DMS 273 (cell line): ENCODE results near the gene INTS7.

Source experiments
- DNase-seq: peaks from one replicate; lab custom pipeline; 2025; ENCODE audit not compliant: unreplicated experiment; lab: John Stamatoyannopoulos, UW

Gene INTS7

GRCh38 chr1:212035123-212035834, at the start of gene INTS7, which contains the start of gene DTL:
INTS7 (minus strand) TSS chr1:212035557; CDS start chr1:212035437, 120 bp downstream.
DTL (plus strand) TSS chr1:212035748; CDS start chr1:212035891, 143 bp downstream.
- DNase-seq, result peak; percentile 100

DNA sequence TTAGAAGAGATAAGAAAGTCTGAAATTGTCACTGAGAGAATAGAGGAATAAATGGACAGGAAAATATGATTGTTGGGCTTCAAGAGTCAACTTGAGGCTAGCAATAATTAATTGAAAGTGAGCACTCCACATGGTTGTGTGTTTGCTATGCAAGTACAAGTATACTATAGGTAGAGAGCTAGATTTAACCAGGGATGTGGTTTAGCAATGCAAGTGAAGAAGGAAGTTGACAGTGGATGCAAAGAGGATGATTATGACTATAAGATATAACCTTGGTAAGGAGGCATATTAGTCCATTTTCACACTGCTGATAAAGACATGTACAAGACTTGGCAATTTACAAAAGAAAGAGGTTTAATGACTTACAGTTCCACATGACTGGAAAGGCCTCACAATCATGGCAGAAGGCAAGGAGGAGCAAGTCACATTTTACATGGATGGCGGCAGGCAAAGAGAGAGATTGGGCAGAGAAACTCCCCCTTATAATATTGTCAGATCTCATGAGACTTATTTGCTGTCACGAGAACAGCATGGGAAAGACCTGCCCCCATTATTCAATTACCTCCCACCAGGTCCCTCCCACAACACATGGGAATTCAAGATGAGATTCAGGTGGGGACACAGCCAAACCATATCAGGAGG, 47.5 kb upstream of the INTS7 start:
- DNase-seq, result no peak

- DNase-seq, result no peak
Measured at GRCh38 chr1:212078826-212079225, 43.5 kb upstream of the INTS7 start.

DNA sequence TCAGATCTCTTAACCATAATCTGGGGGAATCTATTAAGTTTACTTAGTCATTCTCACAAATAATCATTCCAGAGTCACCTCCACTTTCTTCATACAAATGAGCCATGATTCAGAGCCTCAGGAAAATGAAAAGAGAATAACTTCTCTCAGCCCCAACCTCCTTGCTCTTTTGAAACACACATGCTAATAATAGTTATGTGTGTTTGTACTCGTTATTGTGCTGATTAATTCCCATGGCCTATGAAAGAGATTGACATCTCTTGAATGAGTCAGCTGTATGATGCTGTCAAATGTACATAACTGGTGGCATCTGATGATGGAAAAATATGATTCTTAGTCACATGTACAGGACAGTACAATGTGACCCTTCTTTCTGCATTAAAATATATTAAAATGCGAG, 41.7 kb upstream of the INTS7 start:
- no peak for DNase-seq

DNA sequence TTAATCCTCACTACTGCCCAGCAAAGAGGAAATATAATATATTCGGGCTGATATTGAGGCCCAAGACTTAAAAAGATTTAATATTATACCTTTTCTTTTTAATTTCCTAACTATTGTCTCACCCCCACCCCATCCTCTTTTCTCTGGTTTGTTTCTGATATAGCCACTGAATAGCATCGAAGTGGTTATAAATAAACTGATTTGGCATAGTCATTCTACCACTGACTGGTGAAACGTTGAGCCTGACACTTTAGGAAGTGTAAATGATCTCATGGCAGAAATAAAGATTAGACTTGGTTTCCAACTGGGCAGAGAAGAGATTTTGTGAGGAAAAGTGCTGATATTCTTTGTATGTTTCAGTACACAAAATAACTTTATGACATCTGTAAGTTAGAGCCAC, 39.5 kb upstream of the INTS7 start:
- no peak for DNase-seq

DNA sequence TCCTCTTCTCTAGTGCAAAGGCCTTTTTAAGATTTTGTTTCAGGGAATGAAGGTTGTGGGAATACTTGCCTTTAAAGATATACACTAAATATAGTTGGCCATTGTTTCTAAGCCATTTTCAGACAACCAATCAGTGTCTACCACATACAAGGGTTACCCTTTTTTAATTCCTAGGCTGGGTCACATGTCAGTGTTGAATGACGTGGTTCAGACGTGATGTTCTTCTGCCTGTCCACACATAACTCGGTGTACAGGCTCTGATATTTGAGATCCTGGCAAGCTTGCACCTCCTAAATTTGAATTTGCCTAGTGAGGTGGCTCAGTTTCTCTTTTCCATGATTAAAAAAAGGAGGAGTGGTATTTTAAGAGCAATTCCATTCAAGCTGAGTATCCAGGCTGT, 39.0 kb upstream of the INTS7 start:
- no peak for DNase-seq

DNA sequence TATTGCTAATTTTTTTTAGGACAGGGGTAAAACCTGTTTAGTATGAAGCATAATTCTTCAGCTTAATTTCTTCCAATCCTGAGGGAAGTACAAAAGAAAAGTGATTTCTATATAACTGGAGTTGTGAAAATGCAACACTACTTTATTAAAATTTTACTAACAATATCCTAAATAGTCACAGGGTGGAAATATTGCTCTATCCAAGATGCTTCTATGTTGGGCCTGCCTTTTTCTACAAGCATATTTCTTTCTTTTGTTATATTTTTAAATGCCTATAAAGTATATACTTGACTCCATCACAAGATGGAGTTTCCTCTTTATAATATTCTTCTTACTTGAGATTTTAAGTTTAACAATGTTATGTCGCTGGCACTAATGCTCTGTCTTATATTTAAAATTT, 38.1 kb upstream of the INTS7 start:
- DNase-seq, result no peak

DNA sequence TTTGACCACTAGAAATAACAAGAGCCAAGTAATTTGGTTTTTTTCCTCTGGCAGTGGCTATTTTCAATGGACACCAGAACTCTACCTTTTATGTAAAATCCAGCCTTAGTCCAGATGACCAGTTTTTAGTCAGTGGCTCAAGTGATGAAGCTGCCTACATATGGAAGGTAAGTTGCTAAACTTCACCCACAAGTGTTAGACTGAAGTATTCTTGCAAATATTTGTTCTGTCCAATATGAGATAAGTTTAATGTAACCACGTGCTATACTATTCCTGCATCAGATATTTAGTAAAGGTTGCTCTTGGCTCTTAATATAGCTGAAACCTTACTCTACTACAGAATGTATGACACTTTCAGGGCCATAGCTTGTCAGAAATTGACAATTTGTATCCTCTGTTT, 36.7 kb upstream of the INTS7 start:
- DNase-seq, result no peak

DNA sequence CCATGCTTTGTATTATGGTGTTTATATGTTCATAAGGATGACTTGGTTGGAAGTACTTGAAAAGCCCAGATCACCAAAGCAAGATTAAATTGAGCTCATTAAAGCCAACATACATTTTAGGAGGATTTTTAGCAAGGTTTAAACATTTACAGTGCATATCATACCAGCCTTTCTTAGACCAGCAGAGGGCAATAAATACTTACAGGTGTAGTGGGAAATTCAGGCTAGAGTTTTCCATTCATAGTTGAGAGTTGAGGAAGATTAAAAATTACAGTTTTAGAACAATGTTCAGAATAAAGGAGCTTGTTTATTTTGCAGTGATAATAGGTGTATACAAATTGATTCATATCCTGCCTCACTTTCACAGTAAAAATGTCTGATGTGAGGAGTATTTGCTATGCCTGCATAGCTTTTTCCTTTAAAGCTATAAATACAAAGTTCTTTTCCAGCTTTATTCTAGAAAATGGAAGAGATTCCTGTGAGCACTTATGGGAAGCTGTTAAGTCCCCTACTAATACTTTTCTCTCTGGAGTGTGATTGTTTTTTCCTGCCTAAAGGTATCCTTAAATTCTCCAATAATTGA, 35.5 kb upstream of the INTS7 start:
- DNase-seq, result peak; percentile 50

DNA sequence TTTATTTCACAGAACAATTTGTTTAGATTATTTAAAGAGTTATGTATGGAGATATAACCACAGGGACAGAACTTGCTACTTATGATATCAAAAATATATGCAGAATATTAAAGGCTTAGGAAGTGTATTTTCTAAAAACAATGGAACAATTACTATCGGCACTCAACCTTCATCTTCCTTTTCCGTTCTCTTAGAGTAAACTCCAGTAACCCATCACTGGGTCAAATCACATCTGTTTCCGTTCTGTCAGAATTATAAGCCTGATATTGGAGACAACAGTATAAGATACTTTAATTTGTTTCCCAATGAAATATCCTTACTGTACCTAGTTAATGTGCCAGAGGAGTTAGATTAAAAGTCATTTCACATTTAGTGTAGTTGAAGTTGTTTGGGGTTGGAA, 32.4 kb upstream of the INTS7 start:
- DNase-seq, result no peak

GRCh38 chr1:212062832-212063438, 27.6 kb upstream of the INTS7 start:
- DNase-seq, result peak; percentile 65

- no peak for DNase-seq
Measured at GRCh38 chr1:212060632-212061472, 25.5 kb upstream of the INTS7 start.

DNA sequence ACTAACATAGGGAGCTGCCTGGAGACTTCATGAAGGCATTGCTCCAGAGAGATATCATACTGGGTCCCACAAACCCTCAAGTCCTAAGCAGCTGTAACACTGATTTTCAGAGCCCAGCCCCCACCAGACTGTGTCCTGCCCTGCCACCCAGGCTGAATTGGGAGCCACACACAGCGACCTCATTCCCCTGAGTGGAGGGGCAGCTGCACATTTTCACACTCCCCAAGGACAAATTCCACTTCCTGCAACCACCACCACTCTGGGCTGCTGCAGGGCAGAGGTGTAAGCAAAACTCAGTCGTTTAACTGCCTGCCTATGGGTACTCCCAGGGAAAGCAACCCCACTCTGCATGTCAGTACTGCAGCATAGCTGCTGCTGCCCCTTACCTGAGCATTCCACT, 20.0 kb upstream of the INTS7 start:
- DNase-seq, result no peak

GRCh38 chr1:212053993-212054392, 18.6 kb upstream of the INTS7 start:
- DNase-seq, result no peak

GRCh38 chr1:212045981-212046380, 10.6 kb upstream of the INTS7 start:
- no peak for DNase-seq

DNA sequence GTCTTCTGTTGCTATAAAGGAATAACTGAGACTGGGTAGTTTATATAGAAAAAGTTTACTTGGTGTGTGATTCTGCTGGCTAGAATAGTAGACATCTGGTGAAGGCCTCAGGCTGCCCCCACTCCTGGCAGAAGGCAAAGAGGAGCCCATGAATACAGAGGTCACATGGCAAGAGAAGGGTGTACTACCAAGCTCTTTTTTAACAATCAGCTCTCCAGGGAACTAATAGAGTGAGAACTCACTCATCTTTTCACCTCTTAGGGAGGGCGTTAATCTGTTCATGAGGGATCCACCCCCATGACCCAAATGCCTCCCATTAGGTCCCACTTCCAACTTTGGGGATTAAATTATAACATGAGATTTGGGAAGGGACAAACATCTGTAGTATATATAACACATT, 9.5 kb upstream of the INTS7 start:
- peak; percentile 15 for DNase-seq

DNA sequence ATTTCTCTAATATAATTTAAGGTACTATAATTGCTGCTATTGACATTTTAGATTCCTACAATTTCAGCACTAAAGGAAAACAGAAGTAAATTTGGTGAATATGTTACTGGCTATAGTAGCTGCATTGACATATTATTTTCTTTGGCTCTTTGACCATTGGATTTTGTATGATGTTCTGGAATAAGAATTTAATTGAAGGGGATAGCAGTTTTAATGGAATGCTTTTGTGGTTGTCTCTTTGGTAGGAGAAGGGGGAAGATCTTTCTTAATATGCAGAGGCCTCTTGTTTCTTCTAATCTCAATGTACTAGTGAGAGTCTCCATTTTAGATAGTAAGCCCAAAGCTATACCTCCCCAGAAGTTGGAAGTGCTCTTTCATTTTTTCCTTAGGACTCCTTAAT, 7.1 kb upstream of the INTS7 start:
- DNase-seq, result no peak

DNA sequence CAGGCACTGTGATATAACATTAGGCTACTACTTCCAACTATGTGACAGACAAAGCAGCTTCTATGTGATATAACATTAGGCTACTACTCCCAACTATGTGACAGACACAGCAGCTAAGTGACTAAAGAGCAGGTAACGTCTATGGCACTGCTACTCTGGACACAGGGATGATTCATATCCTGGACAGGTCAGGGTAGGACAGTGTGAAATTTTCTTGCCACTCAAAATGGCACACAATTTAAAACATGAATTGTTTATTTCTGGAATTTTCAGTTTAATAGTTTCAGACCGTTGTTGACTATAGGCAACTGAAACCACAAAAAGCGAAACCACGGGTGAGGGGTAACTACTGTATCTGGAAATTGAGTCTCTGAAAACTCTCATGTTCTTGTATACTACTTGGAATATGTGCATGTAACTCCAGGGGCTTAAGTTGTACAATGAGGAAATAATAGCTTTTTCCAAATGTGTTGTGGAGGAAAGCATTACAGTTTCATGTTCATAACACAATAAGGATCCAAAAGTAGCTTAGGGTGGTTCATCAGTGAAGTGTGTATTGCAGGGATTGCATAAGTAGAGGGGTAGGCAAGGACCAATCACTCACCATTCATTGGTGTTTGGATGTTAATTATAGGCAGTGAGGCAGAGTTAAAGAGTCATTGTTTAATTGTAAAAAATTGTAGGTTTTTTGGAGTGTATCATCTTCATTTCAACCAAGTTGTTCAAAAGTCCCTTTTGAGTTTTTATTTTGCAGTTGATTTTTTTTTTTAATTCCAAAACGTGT, 5.5 kb upstream of the INTS7 start:
- DNase-seq, result no peak

DNA sequence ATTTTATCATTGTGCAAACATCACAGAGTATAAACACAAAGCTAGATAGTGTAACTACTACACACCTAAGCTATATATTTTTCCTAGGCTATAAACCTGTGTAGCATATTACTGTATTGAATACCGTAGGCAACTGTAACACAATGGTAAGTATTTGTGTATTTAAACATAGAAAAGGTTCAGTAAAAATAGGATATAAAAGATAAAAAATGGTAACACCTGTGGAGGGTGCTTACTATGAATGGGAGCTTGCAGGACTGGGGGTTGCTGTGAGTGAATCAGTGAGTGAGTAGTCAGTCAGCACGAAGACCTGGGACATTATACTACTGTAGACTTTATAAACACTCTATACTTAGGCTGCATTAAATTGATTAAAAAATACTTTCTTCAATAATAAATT, 4.3 kb upstream of the INTS7 start:
- no peak for DNase-seq

DNA sequence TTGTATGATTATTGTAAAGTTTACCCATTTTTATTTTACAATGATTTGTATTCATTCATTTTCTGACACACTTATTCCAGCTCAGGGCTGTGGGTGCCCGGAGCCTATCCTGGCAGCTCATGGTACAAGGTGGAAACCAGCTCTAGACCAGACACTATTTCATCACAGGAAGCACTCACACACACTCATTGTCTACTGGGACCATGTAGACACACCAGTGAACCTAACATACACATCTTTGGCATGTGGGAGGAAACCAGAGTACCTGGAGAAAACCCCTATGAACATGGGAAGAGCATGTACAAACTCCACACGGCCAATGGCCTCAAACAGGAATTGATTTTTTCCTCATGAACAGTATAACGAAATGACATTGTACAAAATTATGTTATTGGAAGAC, 2.5 kb upstream of the INTS7 start:
- DNase-seq, result no peak
